GM12878 (cell line): ENCODE measurements around the gene MYO3B. TPM values are rescaled to one million over a fixed set of nuclear protein-coding genes. Genes with fewer than 3 reads are reported as not detected.

Experiments used
- ATAC-seq: fragments of 200-7000 bp; cut with Tn5 transposase; 3 replicates; pipeline ENCODE4 v1.9.1; 2020; ENCODE audit warnings: mild to moderate bottlenecking, moderate library complexity
- BruUV-seq: library from RNA; stranded (reverse); fragments of 400-500 nt; replicated peaks from 2 replicates; lab custom pipeline; 2021; lab: Mats Ljungman, UMichigan
- CTCF ChIA-PET: fragments of 300-600 bp; sonication (Branson Sonifier 250); formaldehyde crosslinking; extraction: SDS; loops from one replicate; lab custom pipeline; 2021; ENCODE audit warnings: inconsistent platforms; lab: Yijun Ruan, JAX
- POLR2A ChIA-PET: fragments of 350-600 bp; formaldehyde crosslinking; extraction: SDS; loops from one replicate; lab custom pipeline; 2021; ENCODE audit warnings: inconsistent platforms; lab: Charles Lee
- RAD21 ChIA-PET: fragments of 300-600 bp; sonication (Branson Sonifier 250); formaldehyde crosslinking; loops from one replicate; lab custom pipeline; 2023; ENCODE audit warnings: antibody characterized with exemption; ENCODE audit not compliant: unreplicated experiment; lab: Charles Lee
- SMC1A ChIA-PET: fragments of 300-600 bp; sonication (Branson Sonifier 250); formaldehyde crosslinking; loops from one replicate; lab custom pipeline; 2023; ENCODE audit not compliant: unreplicated experiment, uncharacterized antibody; lab: Charles Lee
- DNase-seq: peaks from one replicate; pipeline ENCODE4 v3.0.0-alpha.2; 2011; ENCODE audit warnings: low read depth, low spot score
- FAIRE-seq: peaks from 3 replicates; lab custom pipeline; 2011; peaks lifted over from hg19 to GRCh38; lab: Jason Lieb, UNC
- H2AFZ ChIP-seq: 2 replicates; pipeline ENCODE4 v1.6.0; 2011; ENCODE audit warnings: low read depth, low read length, control low read depth; ENCODE audit not compliant: control insufficient read depth
- H3K27ac ChIP-seq: 2 replicates; pipeline ENCODE4 v1.5.1; 2011; ENCODE audit warnings: control low read depth; ENCODE audit not compliant: control insufficient read depth, insufficient read depth
- H3K27me3 ChIP-seq, 2 experiments: replicated peaks in 1 of 2; 2 replicates each; pipeline versions ENCODE4 v1.6.0 to v1.6.1; 2011; ENCODE audit warnings: low read length in 1 of 2; ENCODE audit not compliant: control insufficient read depth in 2 of 2, insufficient read depth in 2 of 2
- H3K36me3 ChIP-seq, 2 experiments: 2 replicates each; pipeline ENCODE4 v1.5.1; 2011; ENCODE audit warnings: low read length in 1 of 2; ENCODE audit not compliant: control insufficient read depth in 2 of 2, insufficient read depth in 2 of 2
- H3K4me1 ChIP-seq: 2 replicates; pipeline ENCODE4 v1.6.1; 2011; ENCODE audit warnings: mild to moderate bottlenecking, low read length, moderate library complexity, mixed read lengths; ENCODE audit not compliant: control insufficient read depth, insufficient read depth
- H3K4me2 ChIP-seq: 2 replicates; pipeline ENCODE4 v1.6.0; 2011; ENCODE audit warnings: control low read depth; ENCODE audit not compliant: control insufficient read depth, insufficient read depth
- H3K4me3 ChIP-seq: fragments of 200-600 bp; sonication (generic); 2 replicates; pipeline ENCODE4 v1.5.1; 2016
- H3K79me2 ChIP-seq: 2 replicates; pipeline ENCODE4 v1.6.0; 2011; ENCODE audit warnings: low read length; ENCODE audit not compliant: control insufficient read depth, insufficient read depth
- H3K9ac ChIP-seq: 2 replicates; pipeline ENCODE4 v1.8.0; 2011; ENCODE audit warnings: low read length, control low read depth, mixed read lengths; ENCODE audit not compliant: control insufficient read depth, insufficient read depth
- H3K9me3 ChIP-seq: replicated peaks from 3 replicates; pipeline ENCODE4 v1.5.1; 2011; ENCODE audit warnings: mild to moderate bottlenecking, low read length; ENCODE audit not compliant: control insufficient read depth, insufficient read depth
- H4K20me1 ChIP-seq: 2 replicates; pipeline ENCODE4 v1.6.0; 2011; ENCODE audit not compliant: control insufficient read depth, insufficient read depth
- FOXM1 ChIP-seq: IDR thresholded peaks from 2 replicates; pipeline ENCODE4 v1.6.1; 2012; ENCODE audit warnings: low read depth, mild to moderate bottlenecking, inconsistent platforms, low read length, moderate library complexity
- IKZF1 ChIP-seq: fragments of 450-650 bp; conservative IDR thresholded peaks from 2 replicates; pipeline ENCODE4 v1.6.1; 2017; ENCODE audit warnings: antibody characterized with exemption, mild to moderate bottlenecking
- KLF5 ChIP-seq: fragments of 450-650 bp; IDR thresholded peaks from 2 replicates; pipeline ENCODE4 v1.6.1; 2014; ENCODE audit warnings: mild to moderate bottlenecking; ENCODE audit not compliant: partially characterized antibody
- PAX8 ChIP-seq: fragments of 450-650 bp; IDR thresholded peaks from 2 replicates; pipeline ENCODE4 v1.6.1; 2017; ENCODE audit warnings: mild to moderate bottlenecking, moderate library complexity
- POLR2AphosphoS2 ChIP-seq: IDR thresholded peaks from 2 replicates; pipeline ENCODE4 v1.6.1; 2011; ENCODE audit warnings: low read depth, mild to moderate bottlenecking, low read length, improper control_type of control experiment, moderate library complexity
- ZBTB11 ChIP-seq: fragments of 450-650 bp; formaldehyde crosslinking; IDR thresholded peaks from 2 replicates; pipeline ENCODE4 v1.5.0; 2022; ENCODE audit warnings: mild to moderate bottlenecking, missing genetic modification characterization
- WGBS: methylation state at CpG from one replicate; pipeline ENCODE4 v1.1.6; 2016; ENCODE audit warnings: low lambda C conversion rate; ENCODE audit not compliant: insufficient replicate concordance, insufficient coverage; ENCODE audit errors: missing lambda C conversion rate; 5-methylcytosine and 5-hydroxymethylcytosine counted together
- in situ Hi-C: fragments of 300-500 bp; cut with MboI; formaldehyde crosslinking; loops from 9 replicates; pipeline ENCODE4 v1.14.3; 2018; ENCODE audit warnings: mixed read lengths
- intact Hi-C: fragments of 100-400 bp; cut with micrococcal nuclease; formaldehyde crosslinking; loops from one replicate; pipeline ENCODE4 v1.14.2; 2022; ENCODE audit not compliant: unreplicated experiment
- polyA plus RNA-seq, 11 experiments: library from polyadenylated mRNA; depleted of rRNA in 4 of 11; unstranded in 6 of 11; stranded (reverse) in 5 of 11; fragments of >200 nt; fragmentation: Nextera tagmentation in 4 of 11; fragmentation: Illumina TruSeq in 1 of 11; extraction: Ambion mirVana in 4 of 11; extraction: Trizol in 1 of 11; gene quantifications; 1 replicate in 1 of 11; 2 replicates in 10 of 11; pipeline versions ENCODE4 v1.2.1 to v1.2.3, GENCODE V29; 2011 to 2016; ENCODE audit warnings: inconsistent platforms in 2 of 11, missing spikeins in 2 of 11, low read depth in 1 of 11
- total RNA-seq, 4 experiments: library from RNA; depleted of rRNA in 3 of 4; stranded (reverse); fragments of >200 nt in 3 of 4; fragmentation: Illumina TruSeq in 1 of 4; extraction: Trizol in 1 of 4; gene quantifications; 2 replicates each; pipeline versions ENCODE4 v1.2.1 to v1.2.3, GENCODE V29; 2013 to 2021

The MYO3B gene
- total and polyA plus RNA-seq, 10 of the 15 experiments (the other 5 are each of a cell fraction or from before 2014, with no cell fraction given), result 1.1 to 7.1 (median 2.1) TPM

- TF ChIP-seq PAX8 (no peak), FOXM1 (no peak), POLR2AphosphoS2 (no peak)
- TF ChIP-seq, all 136 proteins: peak for 0
These were observed 352.4 kb downstream of the MYO3B start (continued) for GRCh38 chr2:170530284-170530745.

- Histone ChIP-seq H3K9ac (no peak overlapping the region), H3K4me1 (no peaks in the 10 kb centered on the region), H3K36me3 (no peaks in the 10 kb centered on the region), H2AFZ (no peak overlapping the region), H4K20me1 (no peaks in the 10 kb centered on the region), H3K4me2 (no peak overlapping the region), H3K27me3 (no peaks in the 10 kb centered on the region), H3K9me3 (no peaks in the 10 kb centered on the region), H3K4me3 (no peak overlapping the region), H3K27ac (no peak overlapping the region), H3K79me2 (no peaks in the 10 kb centered on the region)
- in situ Hi-C loops (no loop called here), intact Hi-C loops (no loop called here)
- FAIRE-seq (no peak), ATAC-seq (peak; percentile 8; the same call in 2 of the 3 replicates), DNase-seq (no peak)
- TF ChIP-seq IKZF1 (peak; percentile 48), ZBTB11 (CRISPR knock-in tag) (no peak), KLF5 (no peak)
- ChIA-PET SMC1A (interaction anchor here (1.0 to 12.2 kb wide), 12 partner anchors 10 to 149 kb away, joined by 3 to 203 read pairs (median 8); no protein-coding TSS in a partner anchor), CTCF (interaction anchor here (1.1 to 4.5 kb wide), 7 partner anchors 11 to 151 kb away, joined by 3 to 27 read pairs (median 7); no protein-coding TSS in a partner anchor), RAD21 (interaction anchor here (0.7 to 4.7 kb wide), 15 partner anchors 8 to 151 kb away, joined by 3 to 27 read pairs (median 4); no protein-coding TSS in a partner anchor), POLR2A (interaction anchor here (0.8 to 3.2 kb wide), 7 partner anchors 9 to 149 kb away, joined by 3 to 8 read pairs (median 5); no protein-coding TSS in a partner anchor)
- no TSS peak for BruUV-seq
- 42% methylated on average over 2 of the region's 2 CpGs for WGBS
These were observed 353.0 kb downstream of the MYO3B start for GRCh38 chr2:170530803-170531564.
